Stomach (tissue), 4 donors: ENCODE data around the gene CDH5.

Experiments
- CTCF ChIP-seq, 7 experiments: fragments of 450-650 bp in 4 of 7; fragments of 200-600 bp in 3 of 7; sonication (generic) in 3 of 7; IDR thresholded peaks; one replicate each; pipeline ENCODE4 v1.5.1; 2016 to 2019; ENCODE audit warnings: antibody characterized with exemption in 7 of 7, control low read depth in 2 of 7, mild to moderate bottlenecking in 1 of 7
- POLR2A ChIP-seq, 4 donors: fragments of 450-650 bp; IDR thresholded peaks; one replicate each; pipeline ENCODE4 v1.6.1; 2016; ENCODE audit warnings: antibody characterized with exemption in 4 of 4, control low read depth in 2 of 4, mild to moderate bottlenecking in 1 of 4, moderate library complexity in 1 of 4
- POLR2AphosphoS5 ChIP-seq, 3 donors: sonication (generic); formaldehyde crosslinking; IDR thresholded peaks; one replicate each; pipeline ENCODE4 v1.6.1; 2016; ENCODE audit warnings: antibody characterized with exemption in 3 of 3

GRCh38 chr16:66386629-66387622 is 20.4 kb downstream of the CDH5 start:
- no peak for TF ChIP-seq CTCF (IDR thresholded peaks at IDR 0.05)
- TF ChIP-seq POLR2AphosphoS5 (IDR thresholded peaks at IDR 0.05), result no peak
- no peak for TF ChIP-seq POLR2A (IDR thresholded peaks at IDR 0.05)
